NT2/D1 (cell line): Measurements from ENCODE around the gene FOXN4.

Experiments used
- SUZ12 ChIP-seq: IDR thresholded peaks from 2 replicates; pipeline ENCODE4 v1.6.1; 2011; ENCODE audit not compliant: insufficient read length, insufficient read depth; ENCODE audit errors: extremely low read depth
- YY1 ChIP-seq: IDR thresholded peaks from 2 replicates; pipeline ENCODE4 v1.6.1; 2011; ENCODE audit not compliant: insufficient read length, insufficient read depth
- ZNF274 ChIP-seq: IDR thresholded peaks from 2 replicates; pipeline ENCODE4 v1.6.1; 2011; ENCODE audit warnings: mild to moderate bottlenecking, low read depth, low read length

GRCh38 chr12:109263439-109263838 lies 45.6 kb downstream of the FOXN4 start:
- TF ChIP-seq ZNF274: no peak
- TF ChIP-seq SUZ12: no peak
- no peak for TF ChIP-seq YY1
